H1 (cell line): ENCODE results near the gene APOA4. TPM values are rescaled to one million over a fixed set of nuclear protein-coding genes. Genes with fewer than 3 reads are reported as not detected.

Experiments used
- CTCF ChIA-PET: fragments of 300-600 bp; sonication (Branson Sonifier 250); formaldehyde crosslinking; loops from one replicate; lab custom pipeline; 2021; ENCODE audit not compliant: partially characterized antibody; lab: Charles Lee
- POLR2A ChIA-PET: fragments of 300-600 bp; sonication (Branson Sonifier 250); formaldehyde crosslinking; loops from one replicate; lab custom pipeline; 2021; ENCODE audit warnings: inconsistent platforms; ENCODE audit not compliant: partially characterized antibody; lab: Charles Lee
- DNase-seq, 2 experiments: peaks; one replicate each; pipeline versions ENCODE4 v3.0.0 to v3.0.0-alpha.2; 2010 to 2022; ENCODE audit warnings: low spot score in 2 of 2, low read depth in 1 of 2, mixed read lengths in 1 of 2
- FAIRE-seq: peaks from 2 replicates; lab custom pipeline; 2011; peaks lifted over from hg19 to GRCh38; lab: Jason Lieb, UNC
- H2AFZ ChIP-seq: 2 replicates; pipeline ENCODE4 v1.8.1; 2012; ENCODE audit warnings: low read length, inconsistent platforms
- H2AK5ac ChIP-seq: 2 replicates; pipeline ENCODE4 v1.6.1; 2013; ENCODE audit warnings: low read depth, low read length
- H2BK120ac ChIP-seq: replicated peaks from 2 replicates; pipeline ENCODE3; 2013; ENCODE audit warnings: low read depth, low read length, inconsistent platforms
- H2BK12ac ChIP-seq: 2 replicates; pipeline ENCODE4 v1.6.1; 2013; ENCODE audit warnings: low read depth, low read length
- H2BK15ac ChIP-seq: 2 replicates; pipeline ENCODE4 v1.6.1; 2013; ENCODE audit warnings: low read length
- H2BK20ac ChIP-seq: 2 replicates; pipeline ENCODE4 v1.6.1; 2013; ENCODE audit warnings: low read length
- H2BK5ac ChIP-seq: 2 replicates; pipeline ENCODE4 v1.6.1; 2013; ENCODE audit warnings: low read depth, low read length
- H3K14ac ChIP-seq: 2 replicates; pipeline ENCODE4 v1.6.1; 2013; ENCODE audit warnings: inconsistent platforms; ENCODE audit not compliant: insufficient read length
- H3K18ac ChIP-seq: 2 replicates; pipeline ENCODE4 v1.6.1; 2013; ENCODE audit warnings: low read length; ENCODE audit errors: extremely low read depth
- H3K23ac ChIP-seq: 2 replicates; pipeline ENCODE4 v1.6.1; 2013; ENCODE audit warnings: inconsistent platforms; ENCODE audit not compliant: insufficient read length
- H3K23me2 ChIP-seq: 2 replicates; pipeline ENCODE4 v1.6.1; 2013; ENCODE audit warnings: low read depth, low read length
- H3K27ac ChIP-seq: 2 replicates; pipeline ENCODE4 v1.6.1; 2011; ENCODE audit warnings: low read depth, low read length, inconsistent platforms
- H3K27me3 ChIP-seq, 4 experiments: replicated peaks in 1 of 4; 1 replicate in 1 of 4; 2 replicates in 3 of 4; pipeline versions ENCODE4 v1.6.1 to v1.8.1; 2011 to 2013; ENCODE audit warnings: low read length in 3 of 4, mild to moderate bottlenecking in 3 of 4, inconsistent platforms in 2 of 4, mixed read lengths in 2 of 4, moderate library complexity in 1 of 4; ENCODE audit not compliant: control insufficient read depth in 3 of 4, insufficient read depth in 3 of 4; ENCODE audit errors: extremely low read depth in 1 of 4
- H3K36me3 ChIP-seq, 4 experiments: 2 replicates each; pipeline versions ENCODE4 v1.6.1 to v1.8.1; 2011 to 2013; ENCODE audit warnings: mild to moderate bottlenecking in 4 of 4, low read length in 3 of 4, moderate library complexity in 2 of 4, control low read depth in 1 of 4, inconsistent platforms in 1 of 4; ENCODE audit not compliant: insufficient read depth in 4 of 4, control insufficient read depth in 2 of 4
- H3K4ac ChIP-seq: replicated peaks from 2 replicates; pipeline ENCODE3; 2013; ENCODE audit warnings: low read length, low read depth, mixed read lengths, inconsistent platforms; ENCODE audit not compliant: insufficient read length
- H3K4me1 ChIP-seq, 4 experiments: replicated peaks in 1 of 4; 1 replicate in 1 of 4; 2 replicates in 3 of 4; pipeline versions ENCODE4 v1.6.1 to v1.8.1; 2011 to 2013; ENCODE audit warnings: low read length in 3 of 4, inconsistent platforms in 2 of 4, mixed read lengths in 1 of 4; ENCODE audit not compliant: insufficient read depth in 4 of 4, control insufficient read depth in 3 of 4
- H3K4me2 ChIP-seq, 2 experiments: 2 replicates each; pipeline versions ENCODE4 v1.6.1 to v1.8.1; 2011 to 2013; ENCODE audit warnings: low read depth in 2 of 2, low read length in 2 of 2, control low read depth in 1 of 2, inconsistent platforms in 1 of 2, mild to moderate bottlenecking in 1 of 2; ENCODE audit not compliant: insufficient read depth in 1 of 2
- H3K4me3 ChIP-seq, 4 experiments: fragments of 200-600, 300-600 bp in 1 of 4; sonication (generic), shearing (Covaris generic), sonication (Bioruptor Twin) in 1 of 4; 2 replicates each; pipeline versions ENCODE4 v1.5.1 to v1.8.1; 2011 to 2016; ENCODE audit warnings: low read length in 4 of 4, low read depth in 3 of 4, control low read depth in 2 of 4, inconsistent platforms in 2 of 4, mild to moderate bottlenecking in 2 of 4, mixed read lengths in 1 of 4, moderate library complexity in 1 of 4; ENCODE audit not compliant: insufficient read depth in 2 of 4; ENCODE audit errors: extremely low read depth in 1 of 4
- H3K56ac ChIP-seq: replicated peaks from 2 replicates; pipeline ENCODE3; 2013; ENCODE audit warnings: low read depth, mild to moderate bottlenecking, mixed read lengths, low read length, inconsistent platforms; ENCODE audit not compliant: insufficient read length
- H3K79me1 ChIP-seq: 2 replicates; pipeline ENCODE4 v1.6.1; 2013; ENCODE audit warnings: low read depth, low read length, control low read depth
- H3K79me2 ChIP-seq, 2 experiments: 2 replicates each; pipeline versions ENCODE4 v1.6.1 to v1.8.1; 2012 to 2013; ENCODE audit warnings: low read length in 2 of 2, mild to moderate bottlenecking in 2 of 2, inconsistent platforms in 1 of 2; ENCODE audit not compliant: insufficient read depth in 2 of 2, control insufficient read depth in 1 of 2
- H3K9ac ChIP-seq, 4 experiments: replicated peaks in 1 of 4; 1 replicate in 1 of 4; 2 replicates in 3 of 4; pipeline versions ENCODE4 v1.6.1 to v1.8.1; 2011 to 2013; ENCODE audit warnings: low read depth in 3 of 4, low read length in 3 of 4, control low read depth in 2 of 4, mild to moderate bottlenecking in 2 of 4, moderate library complexity in 2 of 4, inconsistent platforms in 1 of 4; ENCODE audit errors: extremely low read depth in 1 of 4
- H3K9me3 ChIP-seq, 2 experiments: 2 replicates each; pipeline versions ENCODE4 v1.6.1 to v1.8.1; 2012 to 2013; ENCODE audit warnings: mild to moderate bottlenecking in 2 of 2, moderate library complexity in 2 of 2, control low read depth in 1 of 2, inconsistent platforms in 1 of 2, low read depth in 1 of 2, low read length in 1 of 2, mixed read lengths in 1 of 2; ENCODE audit not compliant: insufficient read depth in 2 of 2
- H4K20me1 ChIP-seq, 2 experiments: replicated peaks in 1 of 2; 2 replicates each; pipeline versions ENCODE3 to v1.8.1; 2011 to 2013; ENCODE audit warnings: inconsistent platforms in 2 of 2, low read length in 2 of 2, mild to moderate bottlenecking in 1 of 2; ENCODE audit not compliant: insufficient read depth in 2 of 2, control insufficient read depth in 1 of 2
- H4K5ac ChIP-seq: 2 replicates; pipeline ENCODE4 v1.6.1; 2013; ENCODE audit warnings: low read length, low read depth, mixed read lengths, inconsistent platforms; ENCODE audit not compliant: insufficient read length
- H4K8ac ChIP-seq: 2 replicates; pipeline ENCODE4 v1.8.0; 2013; ENCODE audit warnings: mild to moderate bottlenecking, moderate library complexity, low read length, inconsistent platforms; ENCODE audit not compliant: insufficient read depth; ENCODE audit errors: extremely low read depth
- H4K91ac ChIP-seq: replicated peaks from 2 replicates; pipeline ENCODE3; 2013; ENCODE audit warnings: low read length, mixed read lengths, inconsistent platforms; ENCODE audit not compliant: insufficient read length
- ATF3 ChIP-seq: IDR thresholded peaks from 2 replicates; pipeline ENCODE4 v1.6.1; 2011; ENCODE audit warnings: low read depth, mild to moderate bottlenecking, low read length; ENCODE audit not compliant: insufficient read depth
- CEBPB ChIP-seq: IDR thresholded peaks from 2 replicates; pipeline ENCODE4 v1.6.1; 2012; ENCODE audit warnings: low read depth, low read length
- EGR1 ChIP-seq: IDR thresholded peaks from 2 replicates; pipeline ENCODE4 v1.6.1; 2011; ENCODE audit warnings: low read depth, low read length, borderline replicate concordance
- EZH2 ChIP-seq: fragments of 200-600 bp; sonication (generic); IDR thresholded peaks from 2 replicates; pipeline ENCODE4 v1.7.1; 2012; ENCODE audit warnings: low read depth, mild to moderate bottlenecking, moderate library complexity, low read length, inconsistent platforms; ENCODE audit not compliant: severe bottlenecking
- HDAC2 ChIP-seq, 2 experiments: fragments of 300-600 bp in 1 of 2; sonication (generic) in 1 of 2; IDR thresholded peaks; 2 replicates each; pipeline ENCODE4 v1.6.1; 2011 to 2012; ENCODE audit warnings: low read depth in 2 of 2, low read length in 2 of 2, mild to moderate bottlenecking in 2 of 2, moderate library complexity in 2 of 2, borderline replicate concordance in 1 of 2, inconsistent platforms in 1 of 2
- YY1 ChIP-seq: IDR thresholded peaks from 2 replicates; pipeline ENCODE4 v1.6.1; 2011; ENCODE audit warnings: low read depth, mild to moderate bottlenecking, low read length
- WGBS, 2 experiments: shearing (Covaris generic) in 1 of 2; methylation state at CpG; one replicate each; pipeline versions ENCODE4 v1.1.6 to v1.1.7; 2013 to 2015; ENCODE audit warnings: low lambda C conversion rate in 2 of 2, mixed read lengths in 2 of 2, inconsistent platforms in 1 of 2, low coverage in 1 of 2, missing lambda C conversion rate in 1 of 2; ENCODE audit not compliant: insufficient replicate concordance in 2 of 2, insufficient coverage in 1 of 2, insufficient read length in 1 of 2; ENCODE audit errors: extremely low coverage in 1 of 2, missing lambda C conversion rate in 1 of 2; 5-methylcytosine and 5-hydroxymethylcytosine counted together
- polyA plus RNA-seq, 7 experiments: library from polyadenylated mRNA; depleted of rRNA in 3 of 7; stranded (reverse) in 5 of 7; unstranded in 2 of 7; fragments of >200 nt in 5 of 7; fragments of 200-250 nt in 2 of 7; gene quantifications; 1 replicate in 5 of 7; 2 replicates in 1 of 7; 4 replicates in 1 of 7; pipeline versions ENCODE4 v1.2.1 to v1.2.3, GENCODE V29; 2011 to 2013; ENCODE audit warnings: missing spikeins in 2 of 7, mixed read lengths in 2 of 7
- total RNA-seq: library from RNA; stranded (reverse); fragmentation: NEBNext Ultra II Directional; extraction: Animal tissue kit (Norgen Biotek cat#: 25700); gene quantifications from 2 replicates; pipeline ENCODE4 v1.2.1, GENCODE V29; 2021
- TF ChIP-seq, protein P1 (sequence below): IDR thresholded peaks from 2 replicates; pipeline ENCODE4 v1.6.1; 2012; ENCODE audit warnings: low read length, inconsistent platforms

Gene APOA4
- total and polyA plus RNA-seq, 2 of the 8 experiments (the other 6 are each of a cell fraction or from before 2014, with no cell fraction given), result not detected

- H3K27ac ChIP-seq, result no peak overlapping the region
- no peak for TF ChIP-seq ATF3
- no peak for TF ChIP-seq EZH2
- TF ChIP-seq, protein P1, sequence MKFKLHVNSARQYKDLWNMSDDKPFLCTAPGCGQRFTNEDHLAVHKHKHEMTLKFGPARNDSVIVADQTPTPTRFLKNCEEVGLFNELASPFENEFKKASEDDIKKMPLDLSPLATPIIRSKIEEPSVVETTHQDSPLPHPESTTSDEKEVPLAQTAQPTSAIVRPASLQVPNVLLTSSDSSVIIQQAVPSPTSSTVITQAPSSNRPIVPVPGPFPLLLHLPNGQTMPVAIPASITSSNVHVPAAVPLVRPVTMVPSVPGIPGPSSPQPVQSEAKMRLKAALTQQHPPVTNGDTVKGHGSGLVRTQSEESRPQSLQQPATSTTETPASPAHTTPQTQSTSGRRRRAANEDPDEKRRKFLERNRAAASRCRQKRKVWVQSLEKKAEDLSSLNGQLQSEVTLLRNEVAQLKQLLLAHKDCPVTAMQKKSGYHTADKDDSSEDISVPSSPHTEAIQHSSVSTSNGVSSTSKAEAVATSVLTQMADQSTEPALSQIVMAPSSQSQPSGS, result no peak
- peak in 1 of 2 experiments; percentile 85; a peak in 1 of 4 replicates for TF ChIP-seq HDAC2 (IDR thresholded peaks at IDR 0.05; ENCODE audit: borderline replicate concordance in 1 of 2, low read depth in 2 of 2, low read length in 2 of 2)
- TF ChIP-seq CEBPB, result no peak
- TF ChIP-seq EGR1, result no peak
- TF ChIP-seq YY1, result no peak
Observed at GRCh38 chr11:116835791-116836631, 12.9 kb upstream of the APOA4 start.

More at GRCh38 chr11:116835791-116836631, 12.9 kb upstream of the APOA4 start:
- H2AK5ac ChIP-seq, result no peak overlapping the region
- H3K23ac ChIP-seq, result no peak overlapping the region
- no peak overlapping the region for H4K8ac ChIP-seq
- peak overlapping the region; percentile 53; the same call in 1 of the 2 replicates for H2BK12ac ChIP-seq
- no peak overlapping the region for H3K4ac ChIP-seq
- H3K23me2 ChIP-seq, result peaks cover 3% of the 10 kb centered on the region; the same call in 1 of the 2 replicates
- no peaks in the 10 kb centered on the region for H3K79me2 ChIP-seq
- H4K91ac ChIP-seq, result peak overlapping the region; percentile 85
- H3K4me1 ChIP-seq, result peaks cover 0 to 24% (median 4%) of the 10 kb centered on the region in 4 experiments; a peak in 6 of 7 replicates
- DNase-seq (peak; percentile 83 to 87), FAIRE-seq (peak; percentile 36)
- peak overlapping the region in 1 of 4 experiments; percentile 19; a peak in 2 of 7 replicates for H3K9ac ChIP-seq
- no peak overlapping the region for H2BK120ac ChIP-seq
- H3K36me3 ChIP-seq, result no peaks in the 10 kb centered on the region
- H3K4me2 ChIP-seq, result peak overlapping the region; percentile 80
- peak overlapping the region; percentile 99 for H3K18ac ChIP-seq
- ChIA-PET POLR2A (interaction anchor here (0.6 to 2.9 kb wide), 10 partner anchors 10 to 308 kb away, joined by 3 to 16 read pairs (median 4); partner anchors contain the start of genes APOA5, PAFAH1B2 and ZPR1), CTCF (interaction anchor here (0.6 to 12.2 kb wide), 34 partner anchors 9 to 1620 kb away, joined by 3 to 237 read pairs (median 4); partner anchors contain the start of genes APOA4, APOA5 and ZPR1)
- H3K79me1 ChIP-seq, result no peaks in the 10 kb centered on the region
- H3K27me3 ChIP-seq, result peaks cover 0 to 7% (median 5%) of the 10 kb centered on the region in 4 experiments; a peak in 3 of 7 replicates
- no peak overlapping the region for H2BK15ac ChIP-seq
- H2AFZ ChIP-seq, result peak overlapping the region; percentile 91; the same call in 1 of the 2 replicates
- H4K5ac ChIP-seq, result peak overlapping the region; percentile 20
- 17% methylated on average over 57 of the region's 57 CpGs; no CpG with 5 or more reads in 1 of the 2 experiments for WGBS, 2 experiments
- no peaks in the 10 kb centered on the region; a peak in 1 of 4 replicates for H3K9me3 ChIP-seq
- no peak overlapping the region for H3K56ac ChIP-seq
- H2BK5ac ChIP-seq, result peak overlapping the region; percentile 81; the same call in 1 of the 2 replicates
- H4K20me1 ChIP-seq, result no peaks in the 10 kb centered on the region
- peak overlapping the region; percentile 42 to 64 (median 50) for H3K4me3 ChIP-seq
- H3K14ac ChIP-seq, result no peak overlapping the region
- H2BK20ac ChIP-seq, result no peak overlapping the region
